ENCODE results near the gene CRLF1.

The CRLF1 gene

DNA sequence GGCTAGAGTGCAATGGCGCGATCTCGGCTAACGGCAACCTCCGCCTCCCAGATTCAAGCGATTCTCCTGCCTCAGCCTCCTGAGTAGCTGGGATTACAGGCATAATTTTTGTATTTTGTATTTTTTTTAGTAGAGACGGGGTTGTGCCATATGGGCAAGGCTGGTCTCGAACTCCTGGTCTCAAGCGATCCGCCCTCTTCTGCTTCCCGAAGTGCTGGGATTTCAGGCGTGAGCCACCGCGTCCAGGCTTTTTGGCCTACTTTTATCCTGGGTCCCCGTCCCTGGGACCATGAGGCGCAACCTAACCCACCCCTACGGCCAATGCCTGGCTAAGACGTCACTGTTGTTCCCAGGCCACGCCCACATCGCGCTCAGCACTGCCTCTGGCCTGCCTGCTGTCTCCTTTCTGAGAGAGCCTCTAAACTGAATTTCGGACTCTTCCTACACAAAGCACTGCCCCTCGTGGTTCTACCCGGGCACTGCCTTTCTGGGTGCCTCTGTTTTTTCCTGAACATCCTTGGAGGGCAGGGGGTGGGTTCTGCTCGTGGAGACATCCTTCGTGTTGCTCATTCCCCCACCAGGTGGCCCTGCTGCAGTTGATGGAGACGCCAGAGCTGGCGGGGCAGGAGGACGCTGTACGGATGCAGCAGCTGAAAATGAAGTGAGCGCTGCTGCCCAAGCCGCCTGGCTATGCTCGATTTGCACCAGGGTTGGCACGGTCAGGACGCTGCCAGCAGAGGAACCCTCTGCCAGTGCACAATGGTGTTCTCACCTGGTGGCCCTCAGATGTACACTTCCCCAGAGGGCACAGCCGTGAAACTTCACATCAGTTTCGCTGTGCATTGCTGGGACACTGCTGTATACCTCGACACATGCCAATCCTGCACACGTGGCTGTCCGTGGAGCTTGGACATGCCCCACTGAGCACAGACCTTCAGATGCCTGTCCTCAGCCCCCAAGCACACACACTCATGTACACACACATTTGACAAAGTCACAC is 16.0 kb downstream of the CRLF1 start:
- no peak for DNase-seq

DNA sequence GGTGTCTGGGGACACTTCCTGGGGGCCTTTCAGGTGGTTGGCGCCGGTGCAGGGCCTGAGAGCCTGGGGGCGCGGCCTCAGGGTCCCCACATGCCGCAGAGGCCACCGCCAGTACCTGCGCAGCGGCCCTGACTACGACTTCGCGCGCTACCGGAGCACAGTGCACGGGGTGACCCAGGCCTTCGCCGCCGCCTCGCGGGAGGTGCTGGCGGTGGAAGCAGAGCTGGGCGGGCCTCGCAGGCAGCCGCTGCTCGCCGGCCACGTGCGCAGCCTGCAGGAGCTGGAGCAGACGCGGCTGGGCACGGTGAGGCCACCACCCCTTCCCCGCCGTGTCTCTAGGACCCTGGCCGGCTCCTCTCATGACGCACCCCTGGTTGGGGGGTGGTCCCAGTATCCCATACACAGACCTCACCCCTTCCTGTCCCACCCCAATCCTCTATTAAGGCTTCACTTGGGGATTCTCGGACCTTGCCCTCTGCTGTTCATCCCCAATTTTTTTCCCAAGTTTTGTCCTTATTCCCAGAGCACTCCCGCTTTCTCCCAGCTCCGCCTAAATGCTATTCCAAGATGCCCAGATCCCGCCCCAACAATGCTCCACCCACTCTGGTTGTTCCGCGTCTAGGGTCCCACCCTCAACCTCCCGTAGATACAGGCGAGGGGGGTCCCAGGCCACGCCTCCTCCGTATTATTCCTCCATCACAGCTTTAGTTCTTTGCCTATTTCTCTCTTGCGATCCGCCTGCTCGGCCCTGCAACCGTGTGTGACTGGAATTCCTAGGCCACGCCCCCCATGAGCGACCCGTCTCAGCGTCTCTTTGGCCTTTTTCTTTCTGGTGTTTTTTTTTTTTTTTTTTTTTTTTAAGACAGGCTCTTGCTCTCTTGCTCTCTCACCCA is 17.0 kb downstream of the CRLF1 start:
- peak; percentile 74 for DNase-seq

DNA sequence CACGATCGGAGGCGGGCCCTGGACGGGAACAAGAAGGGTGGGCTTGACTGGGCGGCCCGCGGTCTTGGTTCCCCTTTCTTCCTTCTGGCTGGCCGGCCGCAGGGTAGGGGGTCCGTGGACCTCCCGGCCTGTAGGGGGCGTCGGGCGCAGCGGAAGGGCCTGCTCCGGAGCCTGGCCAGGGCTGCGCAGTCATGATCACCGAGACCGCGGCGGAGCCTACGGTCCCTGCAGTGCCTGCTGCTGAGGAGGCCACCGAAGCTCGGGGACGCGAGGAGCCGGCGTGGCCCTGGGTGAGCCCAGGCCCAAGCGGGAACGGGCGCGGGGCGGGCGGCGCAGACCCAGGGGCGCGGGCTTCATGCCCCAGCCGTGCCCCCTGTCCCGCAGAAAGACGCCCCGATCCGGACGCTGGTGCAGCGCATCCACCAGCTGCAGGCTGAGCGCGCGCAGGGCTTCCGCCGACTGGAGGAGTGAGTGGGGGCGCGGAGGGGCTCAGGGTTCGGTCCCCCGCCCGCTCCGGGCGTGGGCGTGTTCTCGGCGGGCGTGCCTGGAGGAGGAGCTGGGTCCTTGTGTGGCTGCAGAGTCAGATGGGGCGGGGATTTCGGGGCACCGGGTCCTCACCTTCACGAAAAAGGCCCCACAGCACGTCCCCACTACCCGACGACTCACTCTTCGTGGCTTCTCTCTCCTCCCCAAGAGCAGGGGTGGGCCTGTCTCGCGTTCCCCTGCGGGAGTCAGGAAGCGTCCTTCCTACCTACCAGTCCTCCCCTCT is 17.8 kb downstream of the CRLF1 start, which contains the start of gene REX1BD:
TSS of gene REX1BD (plus strand) at position 188 of the 769 bp plus-strand sequence. CDS start at position 192, 4 bp downstream.
- DNase-seq, result peak; percentile 90

DNA sequence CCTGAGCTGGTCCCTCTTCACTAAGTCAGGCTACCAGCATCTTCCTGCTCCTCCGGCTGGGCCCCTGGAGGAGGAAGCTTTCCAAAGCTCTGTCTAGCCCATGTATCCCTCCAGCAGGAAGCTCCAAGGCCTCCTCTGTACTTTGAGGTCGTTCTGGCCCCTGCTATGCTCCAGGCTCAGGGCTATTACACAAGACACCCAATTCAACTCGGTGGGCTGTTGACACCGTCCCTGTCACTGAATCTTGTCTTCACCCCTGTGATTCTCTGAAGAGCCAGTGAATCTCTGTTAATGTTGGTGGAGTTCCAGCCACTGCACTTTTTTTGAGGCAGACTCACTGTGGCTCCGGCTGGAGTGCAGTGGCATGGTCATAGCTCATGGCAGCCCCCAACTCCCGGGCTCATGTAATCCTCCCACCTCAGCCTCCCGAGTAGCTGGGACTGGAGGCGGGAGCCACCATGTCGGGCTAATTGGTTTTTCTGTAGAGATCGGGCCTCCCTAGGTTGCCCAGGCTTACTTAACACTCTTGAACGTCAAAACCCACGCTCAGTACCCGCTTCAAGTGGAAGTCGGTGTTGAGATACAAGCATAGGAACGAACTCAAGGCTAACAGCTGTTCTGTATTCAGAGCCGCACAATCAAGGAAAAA is 18.5 kb downstream of the CRLF1 start:
- DNase-seq, result no peak

DNA sequence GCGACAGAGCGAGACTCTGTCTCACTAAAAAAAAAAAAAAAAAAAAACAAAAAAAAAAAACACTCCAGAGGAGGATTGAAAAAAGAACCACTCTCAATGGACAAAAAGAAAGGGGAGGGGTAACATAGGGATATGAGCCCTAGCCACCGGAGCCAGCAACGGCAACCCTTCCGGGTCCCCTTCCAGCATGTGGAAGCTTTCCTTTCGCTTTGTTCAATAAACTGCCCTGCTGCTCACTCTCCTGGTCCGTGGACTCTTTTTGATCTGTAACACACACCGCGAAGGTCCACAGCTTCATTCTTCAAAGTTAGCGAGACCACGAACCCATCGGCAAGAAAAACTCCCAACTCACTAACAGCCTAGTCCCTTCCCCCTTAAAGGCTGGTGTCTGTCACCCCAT is 19.0 kb downstream of the CRLF1 start:
- no peak for DNase-seq

DNA sequence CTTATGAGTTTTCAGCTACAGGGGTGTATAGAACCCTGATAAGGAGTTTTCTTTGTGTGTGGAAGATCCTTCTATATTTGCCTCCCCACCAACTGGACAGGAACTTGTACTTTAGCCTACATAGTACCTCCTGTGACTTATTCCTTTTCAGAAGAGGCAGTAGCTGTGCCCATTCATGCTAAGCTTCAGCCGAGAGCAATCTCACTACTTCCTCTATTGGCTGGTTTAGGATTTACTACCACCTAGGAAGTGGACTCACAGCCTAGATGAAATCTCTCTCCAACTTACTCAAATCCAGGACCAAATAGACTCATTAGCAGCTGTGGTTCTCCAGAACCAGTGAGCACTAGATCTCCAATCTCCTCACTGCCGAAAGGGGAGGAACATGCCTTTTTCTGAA is 20.3 kb downstream of the CRLF1 start:
- no peak for DNase-seq

DNA sequence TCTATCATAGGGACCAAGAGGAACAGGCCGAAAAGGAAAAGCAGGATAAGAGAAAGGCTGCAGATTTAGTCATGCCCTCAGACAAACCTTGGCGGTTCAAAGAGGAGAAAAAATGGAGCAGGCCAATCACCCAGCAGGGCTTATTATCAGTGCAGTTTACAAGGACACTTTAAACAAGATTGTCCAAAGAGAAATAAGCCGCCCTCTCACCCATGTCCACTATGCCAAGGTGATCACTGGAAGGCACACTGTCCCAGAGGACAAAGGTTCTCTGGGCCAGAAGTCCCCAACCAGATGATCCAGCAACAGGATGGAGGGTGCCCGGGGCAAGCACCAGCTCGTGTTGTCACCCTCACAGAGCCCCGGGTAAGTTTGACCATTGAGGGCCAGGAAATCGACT is 26.3 kb downstream of the CRLF1 start:
- DNase-seq, result no peak

DNA sequence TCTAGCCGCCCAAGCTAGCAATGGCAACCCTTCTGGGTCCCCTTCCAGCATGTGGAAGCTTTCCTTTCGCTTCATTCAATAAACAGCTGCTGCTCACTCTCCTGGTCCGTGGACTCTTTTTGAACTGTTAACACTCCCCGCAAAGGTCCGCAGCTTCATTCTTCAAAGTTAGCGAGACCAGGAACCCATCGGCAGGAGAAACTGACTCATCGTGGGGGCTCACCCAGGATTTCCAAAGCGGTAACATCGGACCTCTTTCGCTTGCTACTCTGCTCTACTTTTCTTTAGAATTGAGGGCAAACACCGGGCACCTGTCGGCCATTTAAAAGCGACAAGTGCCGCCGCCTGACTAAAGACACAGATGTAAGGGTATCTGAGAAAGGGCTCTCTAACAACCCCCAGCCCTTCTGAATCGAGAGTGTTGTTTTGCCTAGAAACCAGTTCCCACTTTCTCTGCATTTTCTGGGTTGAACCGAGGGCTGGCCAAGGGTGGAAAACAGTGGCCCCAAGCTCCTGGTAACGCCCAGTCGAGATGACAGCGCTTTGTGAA is 29.2 kb downstream of the CRLF1 start:
- DNase-seq, result no peak

DNA sequence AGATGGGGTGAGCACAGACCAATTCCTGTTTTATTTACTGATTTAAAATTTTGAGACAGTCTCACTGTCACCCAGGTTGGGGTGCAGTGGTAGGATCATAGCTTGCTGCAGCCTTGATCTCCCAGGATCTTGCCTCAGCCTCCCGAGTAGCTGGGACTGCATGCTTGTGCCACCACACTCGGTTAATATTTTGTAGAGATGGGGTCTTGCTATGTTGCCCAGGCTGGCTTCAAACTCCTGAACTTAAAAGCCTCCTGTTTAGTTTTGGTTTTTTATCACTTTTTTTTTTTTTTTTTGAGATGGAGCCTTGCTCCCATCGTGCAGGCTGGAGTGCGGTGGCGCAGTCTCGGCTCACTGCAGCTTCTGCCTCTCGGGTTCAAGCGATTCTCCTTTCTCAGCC is 30.2 kb downstream of the CRLF1 start:
- DNase-seq, result no peak

DNA sequence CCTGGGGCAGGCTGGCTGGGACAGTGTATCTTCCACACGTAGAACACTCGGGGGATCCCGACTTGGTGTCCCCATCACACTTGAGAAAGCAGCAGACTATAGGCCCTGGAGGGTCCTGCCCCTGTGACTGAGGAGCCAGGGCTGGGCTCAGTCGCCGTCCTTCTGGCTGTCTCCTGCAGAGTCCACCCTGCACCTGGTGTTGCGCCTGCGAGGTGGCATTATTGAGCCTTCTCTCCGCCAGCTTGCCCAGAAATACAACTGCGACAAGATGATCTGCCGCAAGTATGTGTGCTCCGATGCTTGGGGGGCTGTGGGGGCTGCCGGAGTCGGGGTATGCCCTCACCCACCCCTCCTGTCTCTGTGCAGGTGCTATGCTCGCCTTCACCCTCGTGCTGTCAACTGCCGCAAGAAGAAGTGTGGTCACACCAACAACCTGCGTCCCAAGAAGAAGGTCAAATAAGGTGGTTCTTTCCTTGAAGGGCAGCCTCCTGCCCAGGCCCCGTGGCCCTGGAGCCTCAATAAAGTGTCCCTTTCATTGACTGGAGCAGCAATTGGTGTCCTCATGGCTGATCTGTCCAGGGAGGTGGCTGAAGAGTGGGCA is 31.8 kb downstream of the CRLF1 start:
- no peak for DNase-seq

DNA sequence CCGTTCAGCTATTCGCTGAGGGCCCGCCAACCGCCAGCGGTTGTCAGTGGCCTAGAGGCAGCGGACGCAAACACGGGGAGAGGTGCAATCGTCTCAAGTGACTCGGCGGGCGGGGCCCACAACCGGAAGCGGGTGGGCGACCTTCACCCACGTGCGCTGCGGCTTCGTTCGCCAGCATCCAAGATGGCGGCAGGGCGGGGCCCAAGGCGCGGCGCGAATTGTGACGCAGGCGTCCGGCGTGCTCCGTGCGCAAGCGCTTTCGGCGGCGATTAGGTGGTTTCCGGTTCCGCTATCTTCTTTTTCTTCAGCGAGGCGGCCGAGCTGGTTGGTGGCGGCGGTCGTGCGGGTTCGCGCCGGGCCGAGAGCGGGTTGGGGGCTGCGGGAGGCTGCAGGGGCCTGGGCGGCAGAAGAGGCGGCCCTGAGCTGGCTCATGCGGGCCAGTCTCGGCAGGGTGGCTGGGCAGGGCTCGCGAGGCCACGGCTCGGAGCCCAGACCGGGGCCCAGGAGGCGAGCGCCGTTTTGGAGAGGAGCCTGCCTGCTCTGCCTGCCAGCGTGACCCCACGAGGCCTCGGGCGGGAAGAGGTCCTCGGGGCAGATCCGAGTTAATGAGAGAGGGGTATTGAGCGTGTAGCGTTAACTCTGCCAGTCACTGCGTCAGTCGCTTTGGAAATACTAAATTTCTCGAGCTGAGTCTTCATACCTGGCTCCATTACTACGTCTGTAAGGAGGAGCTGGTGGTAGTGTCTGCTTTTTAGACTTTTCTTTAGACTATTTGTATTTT is 34.8 kb downstream of the CRLF1 start, which contains the start of gene UBA52:
TSS of gene UBA52 (plus strand) at position 294 of the 781 bp plus-strand sequence. CDS start 1,444 bp downstream, outside the sequence.
- DNase-seq, result peak; percentile 99

DNA sequence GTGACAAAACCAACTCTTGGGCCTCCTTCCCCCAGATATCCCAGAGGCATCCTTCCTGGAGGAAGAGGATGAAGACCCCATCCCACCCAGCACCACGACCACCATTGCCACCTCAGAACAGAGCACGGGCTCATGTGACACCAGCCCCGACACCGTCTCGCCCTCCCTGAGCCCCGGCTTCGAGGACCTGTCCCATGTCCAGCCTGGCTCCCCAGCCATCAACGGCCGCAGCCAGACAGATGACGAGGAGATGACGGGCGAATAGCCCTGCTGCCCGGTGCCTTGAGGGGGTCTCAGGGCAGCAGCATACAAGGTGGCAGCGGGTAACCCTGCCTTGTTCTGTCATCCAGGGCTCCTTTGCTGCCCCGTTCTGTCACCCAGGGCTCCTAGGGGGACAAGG is 38.2 kb downstream of the CRLF1 start:
- DNase-seq, result no peak

DNA sequence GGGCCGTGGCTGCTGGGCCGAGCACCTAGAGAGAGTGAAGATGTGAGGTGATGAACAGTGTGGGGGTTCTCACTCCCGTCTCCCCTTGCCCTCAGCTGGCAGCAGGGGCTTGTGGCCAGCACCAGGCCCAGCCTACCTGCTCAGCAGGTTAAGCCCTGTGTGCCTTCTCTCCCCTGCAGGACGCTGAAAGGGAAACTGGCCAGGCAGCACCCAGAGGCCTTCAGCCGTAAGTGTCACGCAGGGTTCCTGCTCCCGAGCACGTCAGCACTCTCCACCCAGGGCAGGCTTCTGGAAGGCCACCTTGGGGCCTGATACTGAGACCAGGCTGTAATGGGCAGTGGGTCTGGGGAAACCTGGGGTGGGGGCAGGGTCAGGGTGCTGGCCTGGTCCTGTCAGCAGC is 39.6 kb downstream of the CRLF1 start:
- no peak for DNase-seq

DNA sequence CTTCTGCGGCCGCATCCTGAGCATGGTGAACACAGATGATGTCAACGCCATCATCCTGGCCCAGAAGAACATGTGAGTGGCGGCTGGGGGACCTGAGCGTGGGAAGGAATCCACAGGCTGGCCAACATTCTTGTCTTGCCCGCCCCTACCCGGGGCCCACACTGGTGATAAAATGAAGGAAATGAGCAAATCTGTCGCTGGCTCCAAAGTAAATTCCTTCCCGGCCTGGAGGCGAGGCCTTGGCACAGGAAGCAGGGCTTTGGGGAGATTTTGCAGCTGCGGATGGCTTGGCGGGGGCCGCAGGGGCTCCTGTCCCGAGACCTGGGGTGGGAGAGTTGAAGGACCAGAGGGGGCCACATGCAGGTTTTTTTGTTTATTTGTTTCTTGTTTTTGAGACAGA is 44.5 kb downstream of the CRLF1 start:
- no peak for DNase-seq

DNA sequence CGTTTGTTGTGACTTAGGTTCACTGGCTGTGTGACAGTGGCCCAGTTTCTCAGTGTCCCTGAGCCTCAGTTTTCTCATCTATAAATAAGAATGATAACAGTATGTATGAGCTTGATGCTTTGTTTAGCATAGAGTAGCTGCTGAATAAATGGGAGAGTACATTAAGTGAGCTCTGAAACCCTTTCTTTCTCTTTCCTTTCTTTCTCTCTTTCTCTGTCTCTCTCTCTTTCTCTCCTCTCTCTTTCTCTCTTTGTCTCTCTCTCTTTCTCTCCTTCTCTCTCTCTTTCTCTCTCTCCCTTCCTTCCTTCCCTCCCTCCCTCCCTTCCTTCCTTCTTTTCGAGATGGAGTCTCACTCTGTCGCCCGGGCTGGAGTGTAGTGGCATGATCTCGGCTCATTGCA is 46.9 kb downstream of the CRLF1 start:
- DNase-seq, result no peak

DNA sequence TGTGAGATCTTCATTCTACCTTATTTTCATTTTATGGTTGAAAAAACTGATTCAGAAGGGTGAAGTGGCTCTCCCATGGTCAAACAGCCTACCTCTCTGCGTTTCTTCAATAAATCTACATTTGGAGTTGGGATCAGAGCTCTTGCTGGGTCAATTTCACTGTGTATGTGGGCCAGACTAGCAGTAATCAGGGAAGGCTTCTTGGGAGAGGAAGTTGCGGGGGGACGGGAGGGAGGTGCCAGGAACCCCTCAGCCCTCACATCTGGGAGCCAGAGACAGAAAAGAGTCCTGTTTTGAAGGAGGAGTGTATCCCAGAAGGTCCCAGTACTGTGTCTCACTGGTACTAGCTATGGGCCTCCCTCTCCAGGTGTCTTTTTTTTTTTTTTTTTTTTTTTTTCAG is 48.0 kb downstream of the CRLF1 start:
- DNase-seq, result no peak

DNA sequence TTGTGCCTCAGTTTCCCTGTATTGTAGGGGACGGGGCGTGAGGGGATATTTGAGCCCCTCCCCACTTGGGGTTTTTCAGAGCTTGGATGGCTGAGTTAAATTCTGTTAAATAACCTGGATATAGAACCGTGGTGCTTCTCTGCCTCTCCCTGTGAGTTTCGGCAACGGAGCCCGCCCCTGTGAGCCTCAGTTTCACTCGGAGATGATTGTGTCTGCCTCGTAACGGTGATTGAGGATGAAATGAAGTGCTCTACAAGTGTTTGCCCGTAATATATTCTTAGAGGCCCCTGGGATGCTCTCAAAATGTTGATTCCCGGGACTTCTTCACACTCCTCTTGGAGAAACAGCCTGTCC is 48.4 kb downstream of the CRLF1 start:
- DNase-seq, result no peak

DNA sequence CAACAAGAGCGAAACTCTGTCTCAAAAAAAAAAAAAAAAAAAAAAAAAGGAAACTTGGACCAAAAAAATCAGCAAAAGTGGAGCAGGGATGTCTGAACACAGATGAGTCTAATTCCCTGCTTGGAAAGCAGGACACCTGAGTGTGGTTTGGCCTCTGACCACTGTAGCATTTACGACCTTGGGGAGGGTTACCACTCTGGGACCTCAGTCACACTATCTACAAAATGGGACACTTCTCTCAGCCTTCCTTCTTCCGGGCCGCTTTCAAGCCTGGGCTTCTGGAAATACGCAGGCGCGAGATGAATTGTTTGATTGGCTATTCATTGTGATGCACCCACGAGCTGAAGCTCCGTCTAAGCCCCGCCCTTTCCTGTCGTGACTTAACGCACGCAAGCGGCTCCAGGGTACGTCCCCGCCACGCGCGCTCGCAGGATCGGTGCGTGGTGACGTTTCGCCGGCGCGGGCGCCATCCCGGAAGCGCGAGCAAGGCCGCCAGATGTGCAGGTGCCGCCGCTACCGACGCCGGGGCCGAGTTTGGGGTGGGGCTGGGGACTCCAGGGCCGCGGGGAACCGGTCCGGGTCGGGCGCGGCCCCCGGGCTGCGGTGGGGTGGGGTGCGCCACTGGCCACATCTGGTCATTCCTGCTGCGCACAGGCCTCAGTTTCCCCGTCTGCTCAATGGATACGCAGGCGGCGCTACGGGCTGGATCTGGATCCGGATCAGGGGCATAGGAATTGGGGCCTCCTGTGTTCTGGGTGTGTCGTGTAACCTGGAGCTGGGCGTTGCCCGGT is 49.0 kb downstream of the CRLF1 start, which contains the start of gene KXD1:
TSS of gene KXD1 (plus strand) at position 460 of the 791 bp plus-strand sequence. CDS start 4,187 bp downstream, outside the sequence.
- DNase-seq, result peak; percentile 98

DNA sequence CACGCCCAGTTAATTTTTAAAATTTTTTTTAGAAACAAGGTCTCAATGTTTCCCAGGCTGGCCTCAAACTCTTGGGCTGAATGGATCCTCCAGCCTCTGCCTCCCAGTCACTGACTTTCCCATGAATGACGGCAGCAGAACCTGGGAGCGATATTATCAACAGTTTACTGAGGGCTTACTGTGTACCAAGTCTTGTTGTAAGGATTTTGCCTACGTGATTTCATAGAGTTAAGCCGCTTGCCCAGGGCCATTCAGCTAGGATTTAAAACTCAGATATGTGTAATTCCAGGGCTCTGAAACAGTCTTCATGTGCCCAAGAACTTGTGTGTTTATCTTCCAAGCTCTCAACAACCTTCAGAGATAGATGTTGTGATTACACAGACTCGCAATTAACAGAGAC is 55.0 kb downstream of the CRLF1 start:
- DNase-seq, result no peak

Data from activated naive CD4-positive, alpha-beta T cell treated with anti-CD3 and anti-CD28 coated beads, Interleukin-2, amount 50 U/mL, for 16 hours (primary cell).